Measurements from ENCODE around the gene CCDC61.

Gene CCDC61

DNA sequence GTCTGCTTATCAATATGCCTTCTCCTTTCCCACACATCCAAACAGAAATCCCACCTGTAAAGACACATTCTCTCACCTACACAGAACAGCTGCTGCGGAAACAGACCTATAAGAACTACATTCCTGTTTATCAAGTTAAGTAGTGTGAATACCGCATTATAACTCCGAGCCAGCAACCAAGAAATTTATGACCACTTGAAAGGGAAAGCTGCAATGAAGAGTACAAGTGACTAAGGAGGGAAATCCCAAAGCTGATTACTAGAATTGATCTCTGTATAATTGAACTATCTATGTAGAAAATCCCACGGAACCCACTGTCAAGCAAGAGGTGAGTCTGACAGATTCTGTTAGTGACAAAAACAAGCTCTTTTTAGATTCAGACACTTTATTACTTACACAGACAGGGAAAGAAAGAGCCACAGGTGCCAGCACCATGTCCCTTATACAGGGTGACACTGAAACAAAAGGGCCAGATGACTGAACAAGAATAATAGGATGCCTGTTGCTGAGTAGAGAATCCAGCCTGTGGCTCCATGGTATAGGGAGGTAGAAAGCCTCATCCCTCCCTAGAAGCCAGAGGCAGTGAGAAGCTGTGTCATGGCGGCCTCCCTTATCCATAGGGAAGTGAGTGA is 47.1 kb downstream of the CCDC61 start:
- DNase-seq = no peak

- DNase-seq = no peak
These were observed 48.3 kb downstream of the CCDC61 start for GRCh38 chr19:46043519-46043918.

GRCh38 chr19:46049597-46049996 is 54.3 kb downstream of the CCDC61 start:
- no peak for DNase-seq

DNA sequence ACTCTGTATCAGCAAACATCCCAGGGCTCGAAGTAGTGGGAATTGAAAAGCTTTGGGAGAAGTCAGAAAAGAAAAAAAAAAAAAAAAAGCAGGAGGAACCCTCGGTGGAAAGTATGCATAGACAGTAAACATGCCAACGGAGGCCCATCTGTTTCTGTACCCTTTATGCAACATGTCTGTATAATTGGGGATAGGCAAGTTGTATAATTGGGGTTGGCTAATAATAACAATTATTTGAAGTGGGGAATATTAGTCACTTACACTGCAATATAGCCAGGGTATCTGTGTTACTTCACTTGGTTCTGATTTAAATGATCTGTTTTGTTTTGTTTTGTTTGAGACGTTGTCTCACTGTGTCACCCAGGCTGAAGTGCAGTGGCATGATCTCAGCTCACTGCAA is 57.6 kb downstream of the CCDC61 start:
- DNase-seq = no peak

GRCh38 chr19:46056536-46056935 is 61.3 kb downstream of the CCDC61 start:
- no peak for DNase-seq

DNA sequence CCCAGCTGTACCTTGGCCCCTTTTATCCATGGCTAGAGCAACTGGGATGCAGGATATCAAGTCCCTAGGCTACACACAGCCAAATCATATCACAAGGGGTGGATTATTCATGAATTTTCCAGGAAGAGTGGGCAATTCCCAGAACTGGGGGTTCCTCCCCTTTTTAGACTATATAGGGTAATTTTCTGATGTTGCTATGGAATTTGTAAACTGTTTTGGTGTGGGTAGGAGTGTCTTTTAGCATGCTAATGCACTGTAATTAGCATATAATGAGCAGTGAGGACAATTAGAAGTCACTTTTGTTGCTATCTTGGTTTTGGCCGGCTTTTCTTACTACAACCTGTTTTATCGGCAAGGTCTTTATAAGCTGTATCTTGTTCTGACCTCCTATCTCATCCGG is 63.5 kb downstream of the CCDC61 start:
- no peak for DNase-seq

DNA sequence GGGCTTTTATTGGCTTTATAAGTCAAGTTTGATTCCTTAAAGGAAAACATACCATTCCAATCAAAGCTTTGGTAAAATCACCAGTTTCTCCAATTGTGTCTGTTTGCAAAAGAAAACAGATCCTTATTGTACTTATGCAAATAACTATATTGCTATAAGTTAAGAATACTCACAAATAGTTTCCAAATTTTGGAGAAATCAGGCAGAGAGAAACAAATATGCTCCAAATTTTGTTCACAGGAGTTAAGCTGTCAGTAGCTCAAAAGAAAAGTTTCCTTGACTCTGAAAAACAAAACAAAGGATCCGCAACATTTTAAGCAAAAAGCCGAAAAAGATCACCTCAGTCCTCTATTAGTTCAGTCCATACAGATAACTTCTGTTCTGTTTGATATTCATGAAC is 64.7 kb downstream of the CCDC61 start:
- no peak for DNase-seq

DNA sequence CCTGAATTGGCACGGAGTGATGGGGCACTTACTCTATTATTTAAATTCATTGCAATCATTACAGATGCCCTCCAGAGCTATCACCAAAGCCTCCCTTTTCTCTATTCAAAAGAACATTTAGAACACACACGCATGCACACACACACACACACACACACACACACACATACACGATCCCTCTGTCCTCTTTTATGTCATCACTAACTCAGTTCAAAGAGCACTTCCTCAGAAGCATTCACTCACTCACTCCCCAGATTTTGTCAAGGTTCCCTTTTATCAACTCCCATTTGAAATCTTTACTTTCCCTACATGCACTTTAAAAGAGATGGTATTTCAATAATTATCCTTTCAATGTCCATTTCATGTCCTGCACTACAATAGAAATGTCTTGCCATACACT is 67.9 kb downstream of the CCDC61 start:
- no peak for DNase-seq

DNA sequence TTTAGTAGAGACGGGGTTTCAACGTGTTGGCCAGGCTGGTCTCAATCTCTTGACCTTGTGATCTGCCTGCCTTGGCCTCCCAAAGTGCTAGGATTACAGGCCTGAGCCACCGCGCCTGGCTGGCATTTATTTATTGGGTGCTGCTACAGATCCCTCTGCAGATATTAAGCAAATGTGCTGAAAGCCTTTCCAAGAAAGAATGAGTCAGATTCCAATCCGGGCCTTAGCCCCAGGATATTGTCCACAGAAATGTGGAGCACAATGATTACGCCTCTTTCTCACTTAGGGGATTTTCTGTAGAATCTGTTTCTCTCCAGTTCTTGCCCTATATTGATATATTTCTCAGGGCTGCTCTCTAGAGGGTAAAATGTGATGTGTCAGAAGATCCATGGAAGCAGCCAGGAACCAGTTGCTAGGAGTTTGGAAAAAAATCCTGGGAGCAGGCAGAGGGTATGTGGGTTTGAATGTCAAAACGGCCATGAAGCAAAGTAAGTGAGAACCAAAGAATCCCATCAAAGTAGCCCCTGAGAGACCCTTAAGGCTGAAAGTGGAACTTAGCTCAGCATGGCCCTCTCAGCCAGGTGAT is 70.3 kb downstream of the CCDC61 start:
- DNase-seq = no peak

GRCh38 chr19:46066471-46066870 is 71.2 kb downstream of the CCDC61 start:
- no peak for DNase-seq

DNA sequence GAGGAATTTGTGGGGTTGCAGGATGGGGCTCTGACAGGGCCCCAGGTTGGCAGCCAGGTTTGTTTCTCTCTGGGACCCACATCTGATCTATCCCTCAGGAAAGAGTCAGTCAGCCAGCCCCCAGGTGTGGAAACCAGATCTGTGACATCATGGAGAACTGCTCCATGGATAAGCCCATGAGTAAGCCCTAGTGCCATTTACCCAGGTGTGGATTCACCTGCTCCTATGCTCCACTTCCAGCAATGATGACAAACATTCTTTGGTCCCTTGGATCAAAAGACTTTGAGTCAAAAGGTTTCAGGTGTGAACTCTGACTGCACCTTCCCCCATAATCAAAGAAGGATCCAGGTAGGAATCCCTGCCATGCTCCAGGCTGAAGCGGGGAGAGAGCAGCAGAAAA is 72.4 kb downstream of the CCDC61 start:
- DNase-seq = no peak

Data from activated CD4-positive, alpha-beta T cell treated with anti-CD3 and anti-CD28 coated beads, Interleukin-2, amount 50 U/mL, for 16 hours (primary cell).